IMR-90 (cell line): ENCODE data around the gene APC2. TPM values are rescaled to one million over a fixed set of nuclear protein-coding genes. Genes with fewer than 3 reads are reported as not detected.

Experiments used
- ATAC-seq: fragments of 200-7000 bp; cut with Tn5 transposase; 2 replicates; pipeline ENCODE4 v1.9.1; 2020; ENCODE audit warnings: low read depth, mild to moderate bottlenecking, moderate library complexity
- BruUV-seq: library from RNA; stranded (reverse); fragments of 400-500 nt; replicated peaks from 2 replicates; lab custom pipeline; 2021; lab: Mats Ljungman, UMichigan
- CTCF ChIA-PET: fragments of 300-600 bp; formaldehyde crosslinking; extraction: SDS; loops from one replicate; lab custom pipeline; 2021; ENCODE audit warnings: antibody characterized with exemption; lab: Yijun Ruan, JAX
- POLR2A ChIA-PET: fragments of 300-600 bp; sonication (Branson Sonifier 250); formaldehyde crosslinking; loops from one replicate; lab custom pipeline; 2022; ENCODE audit warnings: antibody characterized with exemption; ENCODE audit not compliant: unreplicated experiment; lab: Charles Lee
- DNase-seq: peaks from one replicate; pipeline ENCODE4 v3.0.0; 2013
- H2AFZ ChIP-seq: replicated peaks from 2 replicates; pipeline ENCODE3; 2013; ENCODE audit warnings: low read length, mild to moderate bottlenecking; ENCODE audit not compliant: poor library complexity
- H2AK5ac ChIP-seq: 2 replicates; pipeline ENCODE4 v1.6.1; 2013; ENCODE audit warnings: low read depth, low read length, inconsistent platforms
- H2AK9ac ChIP-seq: replicated peaks from 2 replicates; pipeline ENCODE3; 2013; ENCODE audit warnings: mild to moderate bottlenecking, low read depth, low read length, moderate library complexity; ENCODE audit not compliant: poor library complexity
- H2BK120ac ChIP-seq: 2 replicates; pipeline ENCODE4 v1.6.1; 2013; ENCODE audit warnings: low read depth, low read length, inconsistent platforms
- H2BK15ac ChIP-seq: 3 replicates; pipeline ENCODE4 v1.6.1; 2013; ENCODE audit warnings: low read depth, low read length, inconsistent platforms
- H2BK20ac ChIP-seq: 2 replicates; pipeline ENCODE4 v1.6.1; 2013; ENCODE audit warnings: low read depth, mild to moderate bottlenecking, inconsistent platforms, low read length, moderate library complexity
- H2BK5ac ChIP-seq: 2 replicates; pipeline ENCODE4 v1.6.1; 2013; ENCODE audit warnings: mild to moderate bottlenecking, low read depth, low read length, inconsistent platforms; ENCODE audit not compliant: poor library complexity, severe bottlenecking
- H3K14ac ChIP-seq: replicated peaks from 2 replicates; pipeline ENCODE4 v1.6.1; 2013; ENCODE audit warnings: low read depth, low read length, inconsistent platforms
- H3K18ac ChIP-seq: 2 replicates; pipeline ENCODE4 v1.6.1; 2013; ENCODE audit warnings: low read depth, low read length, control low read depth
- H3K23ac ChIP-seq: 2 replicates; pipeline ENCODE4 v1.6.1; 2013; ENCODE audit warnings: low read depth, low read length, inconsistent platforms
- H3K27ac ChIP-seq: 2 replicates; pipeline ENCODE4 v1.5.1; 2013; ENCODE audit warnings: mild to moderate bottlenecking, control low read depth, low read length; ENCODE audit not compliant: insufficient read depth
- H3K27me3 ChIP-seq: 2 replicates; pipeline ENCODE4 v1.6.1; 2013; ENCODE audit warnings: low read length; ENCODE audit not compliant: control insufficient read depth, insufficient read depth
- H3K36me3 ChIP-seq: 2 replicates; pipeline ENCODE4 v1.6.1; 2013; ENCODE audit warnings: low read length, mixed read lengths; ENCODE audit not compliant: control insufficient read depth, insufficient read depth
- H3K4ac ChIP-seq: 2 replicates; pipeline ENCODE4 v1.6.1; 2013; ENCODE audit warnings: low read depth, low read length, inconsistent platforms
- H3K4me1 ChIP-seq: 2 replicates; pipeline ENCODE4 v1.6.1; 2013; ENCODE audit warnings: low read length, mixed read lengths; ENCODE audit not compliant: control insufficient read depth, insufficient read depth
- H3K4me2 ChIP-seq: 2 replicates; pipeline ENCODE4 v1.6.1; 2013; ENCODE audit warnings: low read depth, mild to moderate bottlenecking, control low read depth, low read length, moderate library complexity
- H3K4me3 ChIP-seq: 2 replicates; pipeline ENCODE4 v1.5.1; 2013; ENCODE audit warnings: low read depth, mild to moderate bottlenecking, control low read depth, low read length, moderate library complexity; ENCODE audit not compliant: insufficient read depth
- H3K56ac ChIP-seq: 2 replicates; pipeline ENCODE4 v1.6.1; 2013; ENCODE audit warnings: low read length, inconsistent platforms; ENCODE audit not compliant: insufficient read depth; ENCODE audit errors: extremely low read depth
- H3K79me1 ChIP-seq, 2 experiments: 2 replicates each; pipeline ENCODE4 v1.6.1; 2013; ENCODE audit warnings: low read length in 2 of 2, inconsistent platforms in 1 of 2, low read depth in 1 of 2
- H3K9ac ChIP-seq: 2 replicates; pipeline ENCODE4 v1.6.1; 2013; ENCODE audit warnings: low read depth, low read length, control low read depth
- H3K9me1 ChIP-seq: 2 replicates; pipeline ENCODE4 v1.6.1; 2013; ENCODE audit warnings: low read length, inconsistent platforms; ENCODE audit not compliant: insufficient read depth
- H3K9me3 ChIP-seq: 2 replicates; pipeline ENCODE4 v1.6.1; 2013; ENCODE audit warnings: low read length; ENCODE audit not compliant: control insufficient read depth, insufficient read depth
- H4K20me1 ChIP-seq: 2 replicates; pipeline ENCODE4 v1.6.1; 2013; ENCODE audit warnings: low read length, inconsistent platforms; ENCODE audit not compliant: insufficient read depth
- H4K5ac ChIP-seq: 2 replicates; pipeline ENCODE4 v1.6.1; 2013; ENCODE audit warnings: mild to moderate bottlenecking, low read depth, low read length, control low read depth
- H4K8ac ChIP-seq, 2 experiments: 2 replicates each; pipeline ENCODE4 v1.6.1; 2013; ENCODE audit warnings: low read depth in 2 of 2, low read length in 2 of 2, control low read depth in 1 of 2, inconsistent platforms in 1 of 2
- H4K91ac ChIP-seq: 2 replicates; pipeline ENCODE4 v1.6.1; 2013; ENCODE audit warnings: low read depth, low read length, inconsistent platforms; ENCODE audit not compliant: insufficient read depth
- MAFK ChIP-seq: IDR thresholded peaks from 2 replicates; pipeline ENCODE4 v1.6.1; 2012; ENCODE audit warnings: low read depth, low read length, improper control_type of control experiment
- MXI1 ChIP-seq: IDR thresholded peaks from 2 replicates; pipeline ENCODE4 v1.6.1; 2012; ENCODE audit warnings: low read depth, mild to moderate bottlenecking, low read length, moderate library complexity, borderline replicate concordance
- POLR2A ChIP-seq: IDR thresholded peaks from 2 replicates; pipeline ENCODE4 v1.6.1; 2012; ENCODE audit warnings: mild to moderate bottlenecking, low read depth, low read length
- RFX5 ChIP-seq: IDR thresholded peaks from 2 replicates; pipeline ENCODE4 v1.8.0; 2012; ENCODE audit warnings: low read depth, mild to moderate bottlenecking, low read length, moderate library complexity
- WGBS, 2 experiments: methylation state at CpG; one replicate each; pipeline versions ENCODE4 v1.1.5 to v1.1.7; 2013; ENCODE audit warnings: missing lambda C conversion rate in 2 of 2; ENCODE audit not compliant: insufficient read length in 1 of 2; ENCODE audit errors: extremely low coverage in 2 of 2; 5-methylcytosine and 5-hydroxymethylcytosine counted together
- dilution Hi-C: fragments of 300-500 bp; cut with HindIII; formaldehyde crosslinking; loops from one replicate; pipeline ENCODE4 v1.14.3; 2018; ENCODE audit warnings: low sequenced_read_pairs; ENCODE audit not compliant: unreplicated experiment
- in situ Hi-C: fragments of 300-500 bp; cut with MboI; formaldehyde crosslinking; loops from 3 replicates; pipeline ENCODE4 v1.14.3; 2019; ENCODE audit warnings: low sequenced_read_pairs, inconsistent platforms, mixed read lengths
- intact Hi-C: fragments of 100-400 bp; cut with micrococcal nuclease; formaldehyde crosslinking; loops from 2 replicates; pipeline ENCODE4 v1.10.0; 2022
- polyA plus RNA-seq, 3 experiments: library from polyadenylated mRNA; depleted of rRNA; stranded (reverse); fragments of >200 nt; gene quantifications; 2 replicates each; pipeline ENCODE4 v1.2.3, GENCODE V29; 2012; ENCODE audit warnings: low replicate concordance in 1 of 3
- total RNA-seq: library from RNA; depleted of rRNA; stranded (reverse); fragments of >200 nt; gene quantifications from 2 replicates; pipeline ENCODE4 v1.2.3, GENCODE V29; 2012
- TF ChIP-seq, protein P1 (sequence below): fragments of 150-350 bp; IDR thresholded peaks from 2 replicates; pipeline ENCODE4 v1.6.1; 2017; ENCODE audit warnings: mild to moderate bottlenecking, antibody characterized with exemption, low read length, low read depth
- TF ChIP-seq, protein P2 (sequence below): conservative IDR thresholded peaks from 2 replicates; pipeline ENCODE4 v1.5.1; 2012; ENCODE audit warnings: mild to moderate bottlenecking, low read depth, low read length, improper control_type of control experiment

Gene APC2
- total and polyA plus RNA-seq, 2 of the 4 experiments (the other 2 are of a cell fraction): 0.36 to 0.41 TPM

DNA sequence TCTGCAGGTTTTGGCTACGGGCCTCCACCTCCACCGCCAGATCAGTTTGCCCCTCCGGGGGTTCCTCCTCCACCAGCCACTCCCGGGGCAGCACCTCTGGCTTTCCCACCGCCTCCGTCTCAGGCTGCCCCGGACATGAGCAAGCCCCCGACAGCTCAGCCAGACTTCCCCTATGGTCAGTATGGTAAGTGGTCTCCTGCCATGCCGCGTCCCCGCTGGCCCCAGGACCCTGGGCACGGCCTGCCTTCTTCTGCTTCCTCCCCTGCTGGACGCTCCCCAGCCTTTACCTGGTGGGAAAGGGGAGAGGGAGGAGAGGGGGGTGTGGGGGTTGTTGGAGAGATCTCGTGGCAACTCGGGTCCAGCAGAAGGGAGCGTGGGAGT, 17.4 kb upstream of the APC2 start:
- no peak overlapping the region for H3K9ac ChIP-seq
- H4K20me1 ChIP-seq: peaks cover 14% of the 10 kb centered on the region
- H3K4me1 ChIP-seq: no peaks in the 10 kb centered on the region
- ChIA-PET POLR2A (no interaction called here), CTCF (no interaction called here)
- H3K27me3 ChIP-seq: no peaks in the 10 kb centered on the region
- no peak overlapping the region for H4K8ac ChIP-seq
- dilution Hi-C loops (no loop called here), intact Hi-C loops (no loop called here), in situ Hi-C loops (no loop called here)
- no peak overlapping the region for H3K18ac ChIP-seq
- H2AK9ac ChIP-seq: no peak overlapping the region
- H3K79me1 ChIP-seq: peaks cover 19 to 48% of the 10 kb centered on the region in 2 experiments
- H2BK5ac ChIP-seq: no peak overlapping the region
- H2BK15ac ChIP-seq: no peak overlapping the region
- H3K9me1 ChIP-seq: no peaks in the 10 kb centered on the region; the same call in 1 of the 2 replicates
- H3K36me3 ChIP-seq: peaks cover 60% of the 10 kb centered on the region
- no peak overlapping the region for H3K27ac ChIP-seq
- WGBS, 2 experiments: 97% methylated on average over 7 of the region's 16 CpGs; no CpG with 5 or more reads in 1 of the 2 experiments
- H3K56ac ChIP-seq: no peak overlapping the region
- H2AK5ac ChIP-seq: no peak overlapping the region
- DNase-seq (no peak), ATAC-seq (no peak)
- TF ChIP-seq, protein P1, sequence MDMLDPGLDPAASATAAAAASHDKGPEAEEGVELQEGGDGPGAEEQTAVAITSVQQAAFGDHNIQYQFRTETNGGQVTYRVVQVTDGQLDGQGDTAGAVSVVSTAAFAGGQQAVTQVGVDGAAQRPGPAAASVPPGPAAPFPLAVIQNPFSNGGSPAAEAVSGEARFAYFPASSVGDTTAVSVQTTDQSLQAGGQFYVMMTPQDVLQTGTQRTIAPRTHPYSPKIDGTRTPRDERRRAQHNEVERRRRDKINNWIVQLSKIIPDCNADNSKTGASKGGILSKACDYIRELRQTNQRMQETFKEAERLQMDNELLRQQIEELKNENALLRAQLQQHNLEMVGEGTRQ: no peak
- TF ChIP-seq POLR2A (no peak), MXI1 (no peak), MAFK (no peak), RFX5 (no peak)
- TF ChIP-seq, protein P2, sequence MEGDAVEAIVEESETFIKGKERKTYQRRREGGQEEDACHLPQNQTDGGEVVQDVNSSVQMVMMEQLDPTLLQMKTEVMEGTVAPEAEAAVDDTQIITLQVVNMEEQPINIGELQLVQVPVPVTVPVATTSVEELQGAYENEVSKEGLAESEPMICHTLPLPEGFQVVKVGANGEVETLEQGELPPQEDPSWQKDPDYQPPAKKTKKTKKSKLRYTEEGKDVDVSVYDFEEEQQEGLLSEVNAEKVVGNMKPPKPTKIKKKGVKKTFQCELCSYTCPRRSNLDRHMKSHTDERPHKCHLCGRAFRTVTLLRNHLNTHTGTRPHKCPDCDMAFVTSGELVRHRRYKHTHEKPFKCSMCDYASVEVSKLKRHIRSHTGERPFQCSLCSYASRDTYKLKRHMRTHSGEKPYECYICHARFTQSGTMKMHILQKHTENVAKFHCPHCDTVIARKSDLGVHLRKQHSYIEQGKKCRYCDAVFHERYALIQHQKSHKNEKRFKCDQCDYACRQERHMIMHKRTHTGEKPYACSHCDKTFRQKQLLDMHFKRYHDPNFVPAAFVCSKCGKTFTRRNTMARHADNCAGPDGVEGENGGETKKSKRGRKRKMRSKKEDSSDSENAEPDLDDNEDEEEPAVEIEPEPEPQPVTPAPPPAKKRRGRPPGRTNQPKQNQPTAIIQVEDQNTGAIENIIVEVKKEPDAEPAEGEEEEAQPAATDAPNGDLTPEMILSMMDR: no peak
- H2AFZ ChIP-seq: no peak overlapping the region
- no peak overlapping the region for H3K4ac ChIP-seq
- no peak overlapping the region for H3K23ac ChIP-seq
- BruUV-seq: no TSS peak
- no peak overlapping the region for H3K14ac ChIP-seq
- H4K5ac ChIP-seq: no peak overlapping the region
- H3K9me3 ChIP-seq: no peaks in the 10 kb centered on the region
- no peak overlapping the region for H2BK120ac ChIP-seq
- no peak overlapping the region for H4K91ac ChIP-seq
- no peak overlapping the region for H3K4me2 ChIP-seq
- H3K4me3 ChIP-seq: no peak overlapping the region
- H2BK20ac ChIP-seq: no peak overlapping the region
